ENCODE data around the gene EXD3. TPM values are rescaled to one million over a fixed set of nuclear protein-coding genes. Genes with fewer than 3 reads are reported as not detected.

EXD3 gene
- total and polyA plus RNA-seq, 2 of the 13 experiments (the other 11 are each of a cell fraction or from before 2014, with no cell fraction given): 2.7 to 4.8 TPM

DNA sequence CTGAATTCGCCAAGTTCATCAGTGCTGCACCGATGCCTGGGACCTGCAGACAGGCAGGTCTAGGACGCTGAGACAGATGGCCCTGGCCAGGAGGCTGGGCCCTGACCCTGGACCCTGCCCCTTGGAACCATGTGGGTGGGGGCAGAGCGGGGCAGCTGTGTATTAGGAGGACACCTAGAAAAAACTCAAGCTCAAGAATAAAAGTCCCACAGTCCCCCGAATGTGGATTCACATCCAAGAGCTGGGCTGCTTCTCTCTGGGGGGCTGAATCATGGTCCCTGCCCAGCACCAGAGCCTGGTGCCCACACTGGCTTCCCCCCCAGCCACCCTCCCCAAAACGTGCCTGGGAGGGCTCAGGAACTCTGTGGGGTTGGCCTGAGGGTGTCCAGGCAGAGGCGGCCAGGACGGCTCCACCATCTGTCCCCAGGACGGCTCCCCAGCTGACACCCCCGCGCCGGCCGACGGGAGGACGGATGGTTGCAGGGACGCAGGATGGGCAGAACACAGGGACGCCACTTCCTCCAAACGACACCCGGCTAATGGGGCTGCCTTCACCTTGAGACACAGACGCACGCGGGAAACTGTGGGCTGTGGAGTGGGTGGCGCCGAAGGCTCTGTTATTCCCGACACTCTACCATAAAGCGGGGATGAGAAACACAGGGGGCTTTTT is 34.9 kb downstream of the EXD3 start (continued):
- no peak for TF ChIP-seq ZNF337 (CRISPR knock-in tag; IDR thresholded peaks at IDR 0.05; ENCODE audit: borderline replicate concordance, low read depth)
- 0 out of 2 replicates have a peak, but pooled peaks have one; percentile 36 for TF ChIP-seq NCOR1 (IDR thresholded peaks at IDR 0.05; ENCODE audit: borderline replicate concordance, low read length)
- TF ChIP-seq ZNF510 (CRISPR knock-in tag; IDR thresholded peaks at IDR 0.05; ENCODE audit: low read depth): 0 out of 2 replicates have a peak, but pooled peaks have one; percentile 29
- 0 out of 2 replicates have a peak, but pooled peaks have one; percentile 32 for TF ChIP-seq ZNF451 (CRISPR knock-in tag; IDR thresholded peaks at IDR 0.05)
- TF ChIP-seq SALL1 (CRISPR knock-in tag; IDR thresholded peaks at IDR 0.05): peak; percentile 56

GRCh38 chr9:137387114-137387890 is 35.7 kb downstream of the EXD3 start:
- FAIRE-seq (no peak), DNase-seq (ENCODE audit: low spot score) (no peak), ATAC-seq (peak; percentile 8; the same call in 2 of the 3 replicates)
- no peaks in the 10 kb centered on the region for H3K79me2 ChIP-seq (ENCODE audit: insufficient read depth, low read length)
- H4K20me1 ChIP-seq (ENCODE audit: insufficient read depth, low read length): no peaks in the 10 kb centered on the region
- 52% methylated on average over 9 of the region's 34 CpGs for WGBS (ENCODE audit: low lambda C conversion rate)
- ChIA-PET CTCF (ENCODE audit: low intra/inter-chr PET ratio, low total read pairs) (no interaction called here), POLR2A (no interaction called here)
- no peak overlapping the region for H3K9ac ChIP-seq (ENCODE audit: insufficient read depth, low read depth, low read length)
- H3K4me1 ChIP-seq (ENCODE audit: insufficient read depth, low read length): peaks cover 42% of the 10 kb centered on the region
- BruUV-seq (replicated peaks): no TSS peak
- in situ Hi-C loops (cut with HindIII; ENCODE audit: extremely low pct_ligation_motif_present, low pct_unique_long_range_greater_than_20kb) (no loop called here), intact Hi-C loops (cut with micrococcal nuclease; ENCODE audit: unreplicated experiment) (no loop called here)
- H3K27ac ChIP-seq (ENCODE audit: extremely low read length, insufficient read depth, low read length): no peak overlapping the region
- H2AFZ ChIP-seq (ENCODE audit: low read length): no peak overlapping the region
- peak overlapping the region; percentile 28 for H3K4me2 ChIP-seq (ENCODE audit: low read depth, low read length)
- H3K4me3 ChIP-seq (replicated peaks in 1 of 3; ENCODE audit: insufficient read depth in 1 of 3, low read depth in 2 of 3, low read length in 3 of 3): peak overlapping the region in 2 of 3 experiments; percentile 5 to 9; a peak in 1 of 6 replicates
- H3K36me3 ChIP-seq (replicated peaks in 1 of 2; ENCODE audit: control insufficient read depth in 1 of 2, insufficient read depth in 2 of 2, low read length in 2 of 2): no peaks in the 10 kb centered on the region
- no peaks in the 10 kb centered on the region; a peak in 1 of 5 replicates for H3K27me3 ChIP-seq (ENCODE audit: control insufficient read depth in 1 of 2, insufficient read depth in 2 of 2, low read length in 2 of 2)
- H3K9me3 ChIP-seq (ENCODE audit: low read length): no peaks in the 10 kb centered on the region
- TF ChIP-seq, protein P1, sequence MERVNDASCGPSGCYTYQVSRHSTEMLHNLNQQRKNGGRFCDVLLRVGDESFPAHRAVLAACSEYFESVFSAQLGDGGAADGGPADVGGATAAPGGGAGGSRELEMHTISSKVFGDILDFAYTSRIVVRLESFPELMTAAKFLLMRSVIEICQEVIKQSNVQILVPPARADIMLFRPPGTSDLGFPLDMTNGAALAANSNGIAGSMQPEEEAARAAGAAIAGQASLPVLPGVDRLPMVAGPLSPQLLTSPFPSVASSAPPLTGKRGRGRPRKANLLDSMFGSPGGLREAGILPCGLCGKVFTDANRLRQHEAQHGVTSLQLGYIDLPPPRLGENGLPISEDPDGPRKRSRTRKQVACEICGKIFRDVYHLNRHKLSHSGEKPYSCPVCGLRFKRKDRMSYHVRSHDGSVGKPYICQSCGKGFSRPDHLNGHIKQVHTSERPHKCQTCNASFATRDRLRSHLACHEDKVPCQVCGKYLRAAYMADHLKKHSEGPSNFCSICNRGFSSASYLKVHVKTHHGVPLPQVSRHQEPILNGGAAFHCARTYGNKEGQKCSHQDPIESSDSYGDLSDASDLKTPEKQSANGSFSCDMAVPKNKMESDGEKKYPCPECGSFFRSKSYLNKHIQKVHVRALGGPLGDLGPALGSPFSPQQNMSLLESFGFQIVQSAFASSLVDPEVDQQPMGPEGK (CRISPR knock-in tag; IDR thresholded peaks at IDR 0.05): 0 out of 2 replicates have a peak, but pooled peaks have one; percentile 23
- TF ChIP-seq, protein P2, sequence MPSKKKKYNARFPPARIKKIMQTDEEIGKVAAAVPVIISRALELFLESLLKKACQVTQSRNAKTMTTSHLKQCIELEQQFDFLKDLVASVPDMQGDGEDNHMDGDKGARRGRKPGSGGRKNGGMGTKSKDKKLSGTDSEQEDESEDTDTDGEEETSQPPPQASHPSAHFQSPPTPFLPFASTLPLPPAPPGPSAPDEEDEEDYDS (CRISPR knock-in tag; IDR thresholded peaks at IDR 0.05): no peak
- TF ChIP-seq CBFB (CRISPR knock-in tag; IDR thresholded peaks at IDR 0.05): no peak
- no peak for TF ChIP-seq EHMT2 (IDR thresholded peaks at IDR 0.05; ENCODE audit: borderline replicate concordance, low read depth, low read length)
- TF ChIP-seq AGO2 (optimal IDR thresholded peaks at IDR 0.05; ENCODE audit: low read depth, low read length): peak; percentile 5
- TF ChIP-seq RBFOX2 (IDR thresholded peaks at IDR 0.05; ENCODE audit: low read depth, low read length): peak; percentile 32; the same call in 1 of the 2 replicates
- TF ChIP-seq NONO (IDR thresholded peaks at IDR 0.05): no peak
- TF ChIP-seq NONO (CRISPR knock-in tag; conservative IDR thresholded peaks at IDR 0.05): 0 out of 2 replicates have a peak, but pooled peaks have one; percentile 37
- peak; percentile 23 for TF ChIP-seq AGO1 (IDR thresholded peaks at IDR 0.05; ENCODE audit: low read depth, low read length, poor library complexity, severe bottlenecking)
- TF ChIP-seq ZNF749 (CRISPR knock-in tag; IDR thresholded peaks at IDR 0.05; ENCODE audit: borderline replicate concordance): no peak
- no peak for TF ChIP-seq ZBTB42 (CRISPR knock-in tag; IDR thresholded peaks at IDR 0.05)
- TF ChIP-seq SNRNP70 (IDR thresholded peaks at IDR 0.05; ENCODE audit: low read depth, low read length): no peak
- 0 out of 2 replicates have a peak, but pooled peaks have one; percentile 10 for TF ChIP-seq ESRRA (CRISPR knock-in tag; IDR thresholded peaks at IDR 0.05; ENCODE audit: low read depth)
- no peak for TF ChIP-seq RAD51 (IDR thresholded peaks at IDR 0.05; ENCODE audit: borderline replicate concordance)
- TF ChIP-seq MZF1 (CRISPR knock-in tag; IDR thresholded peaks at IDR 0.05; ENCODE audit: borderline replicate concordance): no peak
